Stimulated activated CD8-positive, alpha-beta memory T cell treated with anti-CD3 and anti-CD28 coated beads, Interleukin-7, amount 100 ng/mL, for 24 hours (primary cell): ENCODE data around the gene ATP2B2.

Source experiments
- DNase-seq: peaks from one replicate; pipeline ENCODE4 v3.0.0-alpha.2; 2020; ENCODE audit warnings: low read depth

Gene ATP2B2

DNA sequence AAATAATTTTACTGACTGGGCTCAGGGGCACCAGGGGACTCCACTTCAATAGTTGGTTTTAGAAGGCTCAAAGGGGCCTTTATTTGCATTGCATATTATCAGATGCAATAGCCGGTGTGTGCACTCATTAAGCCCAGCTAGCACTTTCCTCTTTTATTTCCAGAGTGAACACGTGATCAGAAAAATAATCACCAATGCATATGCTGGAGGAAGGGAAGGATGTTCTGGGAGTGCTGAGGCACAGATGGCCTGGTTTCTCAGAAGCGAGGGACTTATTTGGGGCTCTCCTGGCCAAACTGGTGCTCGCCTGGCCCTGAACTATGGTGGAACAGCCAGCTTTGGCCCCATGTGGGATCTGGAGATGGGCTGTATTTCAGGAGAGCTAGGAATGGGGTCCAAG lies 124.0 kb downstream of the ATP2B2 start:
- no peak for DNase-seq

DNA sequence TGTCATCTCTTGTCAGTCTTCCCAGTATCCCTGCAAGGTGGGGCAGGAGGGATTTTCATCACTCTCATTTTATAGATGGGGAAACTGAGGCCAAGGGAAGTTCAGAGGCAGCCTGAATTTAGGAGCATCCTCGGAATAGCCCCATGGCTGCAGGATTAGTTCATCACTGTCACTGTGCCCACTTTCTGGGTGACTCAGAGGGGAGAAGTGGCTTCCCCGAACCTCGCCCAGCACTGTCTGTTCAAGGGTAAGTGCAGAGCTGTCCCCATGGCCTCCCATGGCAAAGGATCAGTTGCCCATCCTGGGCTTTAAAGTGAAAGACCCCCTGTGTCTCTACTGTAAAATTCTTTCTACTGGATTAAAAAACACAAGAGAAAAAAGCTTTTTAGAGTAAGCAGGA lies 124.5 kb downstream of the ATP2B2 start:
- DNase-seq = no peak

DNA sequence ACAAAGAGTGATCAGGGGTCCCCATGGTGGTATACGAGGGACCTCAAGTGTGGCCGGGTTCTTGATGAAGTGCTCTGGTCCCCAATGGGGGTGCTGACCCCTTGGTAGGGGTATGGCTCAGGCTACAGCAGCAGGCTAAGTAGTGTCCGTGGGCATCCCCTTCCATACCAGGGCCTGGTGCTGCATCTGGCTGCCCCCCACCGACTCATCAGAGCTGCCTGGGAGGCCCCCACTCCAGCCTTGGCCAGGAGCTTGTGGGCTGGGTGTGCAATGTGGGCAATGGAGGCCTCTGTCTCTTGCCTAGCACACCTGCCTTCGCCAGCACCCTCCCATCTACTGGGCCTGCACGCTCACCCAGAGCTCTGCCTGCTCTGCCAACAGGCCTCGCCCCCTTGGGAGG lies 125.4 kb downstream of the ATP2B2 start:
- no peak for DNase-seq

DNA sequence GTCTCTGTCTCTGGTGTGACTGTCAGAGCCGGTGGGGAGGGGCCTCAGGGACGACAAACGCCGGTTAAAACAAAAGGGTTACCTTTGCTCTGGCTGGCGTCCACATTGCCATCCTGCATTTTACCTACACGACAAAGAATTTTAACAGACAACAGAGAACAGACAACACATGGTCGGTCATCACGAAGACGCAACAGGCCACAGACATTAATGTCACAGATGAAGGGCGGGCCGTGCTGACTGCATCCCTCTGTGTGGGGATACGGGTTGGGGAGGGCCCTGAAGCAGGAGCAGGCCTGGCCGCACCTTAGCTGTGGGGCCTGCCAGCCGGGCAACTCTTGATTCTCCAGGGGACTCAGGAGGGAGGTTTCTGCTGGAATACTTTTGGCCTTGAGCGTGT lies 126.2 kb downstream of the ATP2B2 start:
- no peak for DNase-seq

GRCh38 chr3:10378742-10379141 lies 126.6 kb downstream of the ATP2B2 start:
- no peak for DNase-seq

DNA sequence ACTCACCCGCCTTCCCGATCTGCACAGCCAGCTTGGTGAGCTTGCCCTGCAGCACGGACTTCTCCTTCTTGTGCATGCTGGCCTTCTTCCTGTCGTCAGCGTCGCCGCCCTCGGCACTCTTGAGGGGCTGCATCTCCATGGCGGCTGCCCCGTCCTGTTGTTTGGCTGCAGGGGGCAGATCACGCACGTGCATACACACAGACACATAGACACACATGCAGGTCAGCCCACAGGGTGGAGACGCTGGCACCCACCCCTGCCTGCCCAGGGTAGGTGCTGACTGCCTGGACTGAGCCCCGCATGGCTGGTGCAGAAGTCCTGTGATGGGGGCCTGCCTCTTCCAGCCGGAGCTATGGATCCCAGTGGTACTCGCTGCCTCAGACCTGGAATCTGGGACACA lies 127.1 kb downstream of the ATP2B2 start:
- DNase-seq = no peak

DNA sequence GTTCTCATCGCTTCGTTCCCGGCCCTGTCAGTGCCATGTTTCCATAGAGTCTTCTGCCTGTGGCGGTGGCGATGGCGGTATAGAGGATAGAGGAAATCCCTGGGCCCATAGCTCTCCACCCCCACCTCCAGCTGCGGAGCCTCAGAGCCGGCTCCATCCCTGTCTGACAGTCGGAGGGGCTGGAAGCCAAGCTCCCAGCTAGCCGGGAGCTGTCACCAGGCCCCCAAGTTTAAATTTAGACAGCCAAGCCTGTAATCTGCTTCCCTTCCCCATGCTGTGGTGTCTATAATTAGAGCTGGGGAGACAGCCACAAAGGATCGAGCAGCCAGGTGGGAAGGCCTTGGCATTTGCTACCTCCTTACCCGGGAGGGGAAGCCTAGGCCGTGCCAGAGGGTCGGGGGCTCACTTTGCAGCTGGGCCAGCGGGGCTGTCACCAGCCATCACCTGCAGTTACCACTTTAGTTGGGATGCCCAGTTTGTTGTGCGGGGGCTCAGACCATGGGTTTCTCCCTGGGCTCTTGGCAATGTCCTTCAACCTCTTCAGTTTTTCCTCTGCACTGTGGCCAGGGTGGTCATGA lies 128.1 kb downstream of the ATP2B2 start:
- DNase-seq = no peak

DNA sequence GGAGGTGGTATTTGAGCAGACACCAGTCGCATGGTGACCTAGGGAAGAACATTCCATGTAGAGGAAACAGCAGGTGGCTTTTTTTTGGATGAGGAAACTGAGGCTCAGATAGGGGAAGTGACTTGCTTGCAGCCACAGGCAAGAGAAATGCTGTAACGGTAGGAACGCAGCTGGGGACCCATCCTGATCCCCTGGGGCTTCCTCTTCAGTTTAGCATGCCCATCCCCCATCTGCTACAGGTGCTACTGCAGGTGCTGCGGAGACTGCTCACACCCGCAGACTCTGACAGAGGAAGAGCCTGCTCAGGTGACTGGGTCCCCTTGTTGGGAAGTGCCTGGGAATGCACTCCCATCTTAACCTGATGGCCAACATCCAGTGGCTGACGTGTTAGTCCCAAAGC lies 129.0 kb downstream of the ATP2B2 start:
- no peak for DNase-seq

- DNase-seq = no peak
These were observed 129.9 kb downstream of the ATP2B2 start for GRCh38 chr3:10375296-10376053.

GRCh38 chr3:10374311-10374710 lies 131.1 kb downstream of the ATP2B2 start:
- DNase-seq = no peak

DNA sequence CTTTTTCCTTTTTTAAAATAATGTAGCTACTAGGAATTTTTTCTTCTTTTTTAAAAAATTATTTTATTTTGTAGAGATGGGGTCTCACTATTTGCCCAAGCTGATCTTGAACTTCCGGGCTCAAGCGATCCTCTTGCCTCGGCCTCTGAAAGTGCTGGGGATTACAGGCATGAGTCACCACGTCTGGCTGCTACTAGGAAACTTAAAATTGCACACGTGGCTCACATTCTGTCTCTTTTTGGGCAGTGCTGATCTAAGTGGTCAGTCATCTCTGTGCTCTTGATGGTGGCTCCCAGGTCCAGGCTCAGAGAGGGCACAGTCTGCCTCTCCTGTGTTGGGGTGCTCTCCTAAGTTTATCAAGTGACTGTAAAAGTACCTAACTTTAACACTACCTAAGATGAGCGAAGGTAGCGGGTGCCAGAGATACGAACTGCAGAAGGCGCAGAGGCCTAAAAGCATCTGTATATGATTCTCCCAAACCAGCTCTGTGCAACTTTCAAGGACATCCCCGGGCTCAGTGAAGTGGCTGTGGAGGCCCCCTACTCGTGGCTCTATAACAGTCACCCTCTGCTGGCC lies 131.6 kb downstream of the ATP2B2 start:
- no peak for DNase-seq

DNA sequence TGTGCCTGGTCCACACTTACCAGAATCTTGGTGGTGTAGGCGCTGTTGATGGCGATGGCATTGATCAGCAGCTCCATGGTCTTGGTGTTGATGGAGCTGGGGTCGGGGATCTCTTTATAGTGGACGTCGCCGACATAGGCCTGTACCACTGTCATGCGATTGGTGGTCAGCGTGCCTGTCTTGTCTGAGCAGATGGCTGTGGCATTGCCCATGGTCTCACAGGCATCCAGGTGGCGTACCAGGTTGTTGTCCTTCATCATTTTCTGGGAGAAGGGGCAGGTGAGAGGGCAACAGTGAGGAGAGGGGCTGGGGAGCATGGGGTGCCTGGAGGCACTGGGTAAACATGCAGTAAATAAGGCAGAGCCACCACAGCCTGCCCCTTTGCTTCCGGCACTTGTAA lies 133.6 kb downstream of the ATP2B2 start:
- no peak for DNase-seq

- no peak for DNase-seq
These were observed 134.2 kb downstream of the ATP2B2 start for GRCh38 chr3:10371167-10371566.

- DNase-seq = no peak
These were observed 135.0 kb downstream of the ATP2B2 start for GRCh38 chr3:10370429-10370828.

GRCh38 chr3:10368512-10368911 lies 136.9 kb downstream of the ATP2B2 start:
- DNase-seq = no peak

DNA sequence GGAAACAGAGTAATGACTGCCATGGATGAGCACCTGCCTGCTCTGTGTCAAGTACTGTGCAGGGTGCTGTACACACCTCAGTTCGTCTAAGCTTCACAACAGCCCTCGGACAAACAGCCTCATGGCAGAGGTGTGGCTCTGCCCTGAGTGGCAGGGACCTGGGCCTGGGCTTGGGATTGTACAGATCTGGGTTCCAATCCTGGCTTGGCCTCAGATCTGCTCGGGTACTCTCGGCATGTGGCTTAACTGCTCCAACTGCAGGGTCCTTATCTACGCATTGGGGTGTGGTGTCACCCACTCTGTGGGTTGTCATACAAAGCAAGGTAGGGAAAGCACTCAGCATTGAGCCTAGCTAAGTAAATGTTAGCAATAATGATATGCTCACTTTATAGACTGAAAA lies 137.9 kb downstream of the ATP2B2 start:
- DNase-seq = no peak

- peak; percentile 16 for DNase-seq
These were observed 138.7 kb downstream of the ATP2B2 start for GRCh38 chr3:10366651-10367101.

DNA sequence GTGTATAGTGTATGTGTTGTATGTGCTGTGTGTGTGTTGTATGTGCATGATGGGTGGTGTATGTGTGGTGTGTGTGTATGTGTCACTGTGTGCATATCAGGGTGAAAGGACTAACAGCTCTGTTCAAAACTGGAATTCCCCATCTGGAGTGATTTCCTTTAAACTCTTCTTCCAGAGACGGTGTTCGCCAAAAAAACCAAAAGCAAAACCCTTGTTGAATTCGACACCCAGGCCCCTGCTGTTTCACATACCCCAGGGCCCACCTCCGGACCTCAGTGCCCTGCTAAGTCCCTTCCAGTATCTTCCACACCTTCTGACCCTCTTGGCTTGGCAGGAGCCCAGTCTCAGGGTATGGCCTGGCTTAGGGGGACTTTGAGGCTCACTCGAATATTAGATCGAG lies 139.6 kb downstream of the ATP2B2 start:
- DNase-seq = no peak

- no peak for DNase-seq
These were observed 140.1 kb downstream of the ATP2B2 start for GRCh38 chr3:10365316-10365715.

GRCh38 chr3:10364806-10365205 lies 140.6 kb downstream of the ATP2B2 start:
- no peak for DNase-seq

GRCh38 chr3:10363935-10364334 lies 141.5 kb downstream of the ATP2B2 start:
- DNase-seq = no peak

GRCh38 chr3:10361375-10361774 lies 144.0 kb downstream of the ATP2B2 start:
- DNase-seq = no peak

DNA sequence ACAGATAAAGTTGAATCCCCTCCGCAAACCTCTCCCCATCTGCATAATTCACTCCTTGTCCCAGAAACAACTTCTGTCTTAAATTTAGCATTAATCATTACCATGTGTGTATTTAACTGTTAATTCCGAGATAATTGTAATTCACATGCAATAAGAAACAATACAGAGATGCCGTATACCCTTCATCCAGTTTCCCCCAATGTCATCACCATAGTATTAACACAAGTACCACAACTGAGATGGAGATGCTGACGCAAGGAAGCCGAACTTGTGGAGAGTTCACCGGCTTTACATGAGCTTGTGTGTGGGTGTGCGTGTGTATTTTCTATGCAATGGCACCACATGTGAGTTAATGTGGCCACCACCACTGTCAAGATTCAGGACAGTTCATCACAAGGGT lies 144.9 kb downstream of the ATP2B2 start:
- DNase-seq = no peak

GRCh38 chr3:10359761-10360161 lies 145.6 kb downstream of the ATP2B2 start:
- no peak for DNase-seq
